Lower leg skin (tissue), 4 donors: Measurements from ENCODE around the gene CASTOR1. TPM values are rescaled to one million over a fixed set of nuclear protein-coding genes. Genes with fewer than 3 reads are reported as not detected.
A peak's percentile ranks its signal among the peaks of the same experiment; 100 is the strongest.

Experiments
- DNase-seq, 2 donors: peaks; one replicate each; pipeline ENCODE4 v3.0.0-alpha.2; 2019; ENCODE audit warnings: low spot score in 2 of 2
- H3K4me3 ChIP-seq: fragments of 200-600 bp; sonication (generic); 2 replicates; pipeline ENCODE4 v1.5.1; 2017; ENCODE audit warnings: mild to moderate bottlenecking, low read depth; ENCODE audit not compliant: poor library complexity, severe bottlenecking
- CTCF ChIP-seq, 3 donors: fragments of 450-650 bp; IDR thresholded peaks; one replicate each; pipeline ENCODE4 v1.5.1; 2016; ENCODE audit warnings: antibody characterized with exemption in 3 of 3, mild to moderate bottlenecking in 3 of 3, moderate library complexity in 2 of 3
- POLR2A ChIP-seq, 2 donors: fragments of 450-650 bp; IDR thresholded peaks; one replicate each; pipeline ENCODE4 v1.6.1; 2016 to 2017; ENCODE audit warnings: antibody characterized with exemption in 2 of 2, mild to moderate bottlenecking in 1 of 2, moderate library complexity in 1 of 2
- WGBS, 2 donors: methylation state at CpG; one replicate each; pipeline ENCODE4 v1.1.5; 2018; 5-methylcytosine and 5-hydroxymethylcytosine counted together
- intact Hi-C: fragments of 100-400 bp; cut with DNase I; formaldehyde crosslinking; loops from one replicate; pipeline ENCODE4 v1.15.0; 2023; ENCODE audit warnings: low total_unique reads
- total RNA-seq, 4 donors: library from RNA; depleted of rRNA; stranded (reverse); fragments of >200 nt; gene quantifications; one replicate each; pipeline ENCODE4 v1.1.0, GENCODE V29; 2016

Gene CASTOR1
- total RNA-seq, 4 donors from 2014 or later, result 16.3 to 38.1 (median 22.6) TPM

GRCh38 chr22:30287648-30288418 is 1.5 kb downstream of the CASTOR1 start:
- DNase-seq, result peak; percentile 78 to 97
- 5 to 17% methylated on average over 5 of the region's 5 CpGs for WGBS, 2 donors
- intact Hi-C loops, result loop anchor here (2.0 kb wide), 2 partner anchors 99 to 179 kb away; partner anchors contain the start of gene RNF215
- no peak for TF ChIP-seq POLR2A (IDR thresholded peaks at IDR 0.05)
- peak in 1 of 3 donors; percentile 75 for TF ChIP-seq CTCF (IDR thresholded peaks at IDR 0.05)
- H3K4me3 ChIP-seq, result no peak overlapping the region

GRCh38 chr22:30286813-30287647 is 2.3 kb downstream of the CASTOR1 start:
- WGBS, 2 donors, result 62 to 66% methylated on average over 26 to 31 of the region's 31 CpGs
- intact Hi-C loops, result loop anchor here (2.0 kb wide), 1 partner anchor 178 kb away; no protein-coding TSS in a partner anchor
- no peak for TF ChIP-seq POLR2A (IDR thresholded peaks at IDR 0.05)
- peak in 1 of 3 donors; percentile 79 for TF ChIP-seq CTCF (IDR thresholded peaks at IDR 0.05)
- H3K4me3 ChIP-seq, result no peak overlapping the region
- peak in 1 of 2 donors; percentile 95 for DNase-seq

DNA sequence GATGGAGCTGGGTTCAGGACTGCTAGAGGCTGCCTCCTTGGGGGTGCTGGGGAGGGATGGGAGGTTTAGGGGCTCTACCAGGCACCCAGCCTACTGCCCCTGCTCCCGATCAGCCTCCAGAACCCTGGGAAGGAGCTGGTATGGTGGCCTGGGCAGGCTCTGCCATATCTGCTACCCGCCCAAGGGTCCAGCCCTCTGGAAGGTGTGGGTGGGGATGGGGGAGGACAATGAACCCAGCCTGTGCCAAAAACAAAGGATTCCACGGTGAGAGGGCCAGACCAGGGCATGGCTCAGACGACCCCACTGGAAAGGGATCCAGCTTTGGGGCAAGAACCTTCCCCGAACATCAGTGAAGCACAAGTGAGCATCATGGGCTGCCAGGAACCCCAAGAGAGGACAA is 3.0 kb downstream of the CASTOR1 start:
- intact Hi-C loops, result loop anchor here (2.0 kb wide), 1 partner anchor 178 kb away; no protein-coding TSS in a partner anchor
- TF ChIP-seq CTCF (IDR thresholded peaks at IDR 0.05) (no peak), POLR2A (IDR thresholded peaks at IDR 0.05) (no peak)

DNA sequence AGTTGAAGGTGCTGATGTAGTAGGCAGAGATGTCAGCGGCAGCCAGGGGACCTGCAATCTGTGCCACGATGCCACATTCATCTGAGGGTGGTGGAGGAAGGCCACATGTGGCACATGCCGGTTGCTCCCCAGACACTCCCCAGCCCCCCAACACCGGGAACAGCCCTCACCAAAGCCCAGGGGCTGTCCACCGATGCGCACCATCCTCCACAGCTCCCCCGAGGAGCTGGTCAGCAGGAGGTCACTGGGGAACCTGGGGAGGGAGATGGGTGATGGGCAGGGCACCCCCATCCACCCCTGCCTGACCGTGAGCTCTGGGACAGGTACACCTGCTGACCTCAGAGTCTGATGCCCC is 3.5 kb downstream of the CASTOR1 start:
- DNase-seq, result no peak
- no peak overlapping the region for H3K4me3 ChIP-seq
- no peak for TF ChIP-seq POLR2A (IDR thresholded peaks at IDR 0.05)
- 86 to 93% methylated on average over 8 of the region's 8 CpGs for WGBS, 2 donors
- intact Hi-C loops, result loop anchor here (2.0 kb wide), 1 partner anchor 177 kb away; no protein-coding TSS in a partner anchor

More for the DNA sequence above, 3.0 kb downstream of the CASTOR1 start:
- DNase-seq, result no peak
- WGBS, 2 donors, result 80 to 84% methylated on average over 5 of the region's 5 CpGs
- H3K4me3 ChIP-seq, result no peak overlapping the region

- no peak for DNase-seq
- intact Hi-C loops, result no loop called here
- H3K4me3 ChIP-seq, result no peak overlapping the region
- WGBS, 2 donors, result 88 to 89% methylated on average over 17 to 26 of the region's 27 CpGs
- TF ChIP-seq CTCF (IDR thresholded peaks at IDR 0.05) (no peak), POLR2A (IDR thresholded peaks at IDR 0.05) (no peak)
Measured at GRCh38 chr22:30285176-30285845, 4.0 kb downstream of the CASTOR1 start.
